Kidney (tissue), 14 donors: ENCODE measurements around the gene RELL2. TPM values are rescaled to one million over a fixed set of nuclear protein-coding genes. Genes with fewer than 3 reads are reported as not detected.

ENCODE experiments used
- DNase-seq, 5 donors: peaks; one replicate each; pipeline ENCODE4 v3.0.0-alpha.2; 2013 to 2020
- FAIRE-seq: peaks from 2 replicates; lab custom pipeline; 2012; peaks lifted over from hg19 to GRCh38; lab: Jason Lieb, UNC
- H3K27ac ChIP-seq, 2 donors: one replicate each; pipeline ENCODE4 v1.7.0; 2013; ENCODE audit warnings: low read depth in 2 of 2, low read length in 2 of 2, inconsistent platforms in 1 of 2
- H3K27me3 ChIP-seq: one replicate; pipeline ENCODE4 v1.7.1; 2013; ENCODE audit warnings: low read length, inconsistent platforms; ENCODE audit not compliant: control insufficient read depth, insufficient read depth
- H3K36me3 ChIP-seq, 3 donors: one replicate each; pipeline versions ENCODE4 v1.7.0 to v1.7.1; 2013; ENCODE audit warnings: low read length in 3 of 3, control low read depth in 1 of 3, inconsistent platforms in 1 of 3; ENCODE audit not compliant: insufficient read depth in 3 of 3, control insufficient read depth in 2 of 3
- H3K4me1 ChIP-seq, 3 donors: one replicate each; pipeline versions ENCODE4 v1.7.0 to v1.7.1; 2013; ENCODE audit warnings: low read length in 3 of 3, inconsistent platforms in 1 of 3, low read depth in 1 of 3; ENCODE audit not compliant: control insufficient read depth in 2 of 3, insufficient read depth in 2 of 3
- H3K4me3 ChIP-seq, 3 donors: one replicate each; pipeline versions ENCODE4 v1.7.0 to v1.8.1; 2013; ENCODE audit warnings: low read length in 3 of 3, control low read depth in 1 of 3, inconsistent platforms in 1 of 3
- H3K9ac ChIP-seq, 3 donors: one replicate each; pipeline versions ENCODE4 v1.7.0 to v1.7.1; 2013; ENCODE audit warnings: low read length in 3 of 3, control low read depth in 1 of 3, inconsistent platforms in 1 of 3
- H3K9me3 ChIP-seq, 3 donors: one replicate each; pipeline versions ENCODE4 v1.7.0 to v1.7.1; 2013; ENCODE audit warnings: low read length in 3 of 3, control low read depth in 1 of 3, inconsistent platforms in 1 of 3; ENCODE audit not compliant: control insufficient read depth in 2 of 3, insufficient read depth in 1 of 3
- CTCF ChIP-seq: IDR thresholded peaks from 3 replicates; pipeline ENCODE4 v1.5.1; 2012; ENCODE audit warnings: mild to moderate bottlenecking, moderate library complexity, borderline replicate concordance; ENCODE audit not compliant: insufficient read depth; ENCODE audit errors: extremely low read depth
- intact Hi-C: fragments of 100-400 bp; cut with DNase I; formaldehyde crosslinking; loops from one replicate; pipeline ENCODE4 v1.11.1; 2022
- polyA plus RNA-seq: library from polyadenylated mRNA; stranded (reverse); fragments of 350-450 nt; fragmentation: Illumina TruSeq; extraction: RNeasy Lipid Tissue Mini Kit (QIAGEN cat#74804); gene quantifications from one replicate; pipeline ENCODE4 v1.2.3, GENCODE V29; 2014; ENCODE audit warnings: low read depth, low replicate concordance; ENCODE audit not compliant: insufficient read depth
- total RNA-seq: library from RNA; stranded (reverse); fragmentation: NEBNext Ultra II Directional; extraction: Animal tissue kit (Norgen Biotek cat#: 25700); gene quantifications from one replicate; pipeline ENCODE4 v1.2.1, GENCODE V29; 2021
- donor health status: control.
- donor health status: control.
- donor health status: control.
- donor health status: control.
- donor health status: control.
- donor health status: DM: yes; HTN: yes; CAD: no.
- donor health status: Normal renal cell carcinoma (clear cell type).

Gene RELL2
- total and polyA plus RNA-seq, 2 donors from 2014 or later, result 3.0 to 8.2 TPM

GRCh38 chr5:141638771-141639170 is 2.0 kb downstream of the RELL2 start:
- no peak overlapping the region for H3K27ac ChIP-seq
- no peak for DNase-seq
- no peak overlapping the region for H3K9ac ChIP-seq
- no peak overlapping the region for H3K4me3 ChIP-seq
- H3K36me3 ChIP-seq, result no peaks in the 10 kb centered on the region
- peaks cover 3 to 17% (median 9%) of the 10 kb centered on the region in 3 donors for H3K4me1 ChIP-seq
- H3K27me3 ChIP-seq, result peaks cover 8% of the 10 kb centered on the region
- FAIRE-seq, result no peak
- no peak for TF ChIP-seq CTCF
- intact Hi-C loops, result no loop called here
- no peaks in the 10 kb centered on the region for H3K9me3 ChIP-seq

DNA sequence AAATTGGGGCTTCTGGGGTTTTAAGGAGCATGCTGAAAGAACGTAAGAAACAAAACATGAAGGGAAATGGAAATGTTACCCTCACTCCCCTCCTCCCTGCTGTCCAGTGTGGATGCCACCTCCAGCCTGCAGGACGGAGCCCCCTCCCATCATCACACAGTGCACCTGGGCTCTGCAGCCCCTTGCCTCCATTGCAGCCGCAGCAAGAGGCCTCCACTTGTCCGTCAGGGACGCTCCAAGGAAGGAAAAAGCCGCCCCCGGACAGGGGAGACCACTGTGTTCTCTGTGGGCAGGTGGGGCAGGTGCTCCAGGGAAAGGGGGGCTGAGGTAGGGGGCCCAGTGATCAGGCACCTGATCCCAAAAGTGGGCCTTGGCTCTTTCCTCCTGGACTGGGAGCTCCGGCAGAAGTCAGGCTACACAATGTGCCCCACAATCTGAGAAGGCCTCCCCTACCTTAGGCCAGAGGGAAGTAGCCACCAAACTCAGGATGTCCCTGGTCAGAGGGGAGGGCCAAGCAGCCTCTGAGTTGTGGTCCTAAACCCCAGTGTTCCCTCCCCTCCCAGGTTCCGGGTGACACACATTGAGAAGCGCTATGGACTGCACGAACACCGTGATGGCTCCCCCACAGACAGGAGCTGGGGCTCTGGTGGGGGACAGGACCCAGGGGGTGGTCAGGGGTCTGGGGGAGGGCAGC is 2.7 kb downstream of the RELL2 start:
- no peak for TF ChIP-seq CTCF
- intact Hi-C loops, result no loop called here

GRCh38 chr5:141640051-141640415 is 3.2 kb downstream of the RELL2 start:
- intact Hi-C loops, result no loop called here
- Histone ChIP-seq H3K27ac (no peak overlapping the region), H3K4me1 (peaks cover 3 to 12% (median 9%) of the 10 kb centered on the region in 3 donors), H3K9ac (no peak overlapping the region), H3K9me3 (no peaks in the 10 kb centered on the region), H3K27me3 (peaks cover 8% of the 10 kb centered on the region), H3K4me3 (no peak overlapping the region), H3K36me3 (no peaks in the 10 kb centered on the region)
- FAIRE-seq (no peak), DNase-seq (no peak)
- no peak for TF ChIP-seq CTCF

More for the DNA sequence above, 2.7 kb downstream of the RELL2 start:
- Histone ChIP-seq H3K27ac (no peak overlapping the region), H3K36me3 (no peaks in the 10 kb centered on the region), H3K9ac (no peak overlapping the region), H3K9me3 (no peaks in the 10 kb centered on the region), H3K4me3 (no peak overlapping the region), H3K27me3 (peaks cover 8% of the 10 kb centered on the region), H3K4me1 (peaks cover 3 to 17% (median 9%) of the 10 kb centered on the region in 3 donors)
- no peak for DNase-seq
- no peak for FAIRE-seq

GRCh38 chr5:141640698-141641097 is 3.9 kb downstream of the RELL2 start:
- H3K9ac ChIP-seq, result no peak overlapping the region
- H3K27me3 ChIP-seq, result peaks cover 8% of the 10 kb centered on the region
- no peak for FAIRE-seq
- H3K4me1 ChIP-seq, result peaks cover 3 to 6% (median 3%) of the 10 kb centered on the region in 3 donors
- no peak overlapping the region for H3K4me3 ChIP-seq
- no peak overlapping the region for H3K27ac ChIP-seq
- no peak for TF ChIP-seq CTCF
- intact Hi-C loops, result no loop called here
- no peaks in the 10 kb centered on the region for H3K36me3 ChIP-seq
- no peaks in the 10 kb centered on the region for H3K9me3 ChIP-seq
- no peak for DNase-seq
